ENCODE data around the gene HRH1. TPM values are rescaled to one million over a fixed set of nuclear protein-coding genes. Genes with fewer than 3 reads are reported as not detected.
"Not testable (repeated sequence)": the region's sequence is repeated elsewhere in the genome, so short reads cannot be mapped to it uniquely, and the experiment has no call there.

Gene HRH1
- total RNA-seq, 3 donors from 2014 or later (not counting 1 experiment from before 2014, with no cell fraction given) = not detected

GRCh38 chr3:11162401-11163345, 8.4 kb downstream of the HRH1 start:
- Histone ChIP-seq H3K27me3 (ENCODE audit: control insufficient read depth, insufficient read depth, low read length) (no peaks in the 10 kb centered on the region), H3K36me3 (ENCODE audit: control insufficient read depth, insufficient read depth, low read length) (no peaks in the 10 kb centered on the region), H3K9me3 (ENCODE audit: control insufficient read depth, insufficient read depth, low read length) (no peaks in the 10 kb centered on the region), H3K4me1 (ENCODE audit: control insufficient read depth, insufficient read depth, low read length) (no peaks in the 10 kb centered on the region), H3K27ac (ENCODE audit: low read length) (no peak overlapping the region), H3K4me3 (ENCODE audit: low read length) (no peak overlapping the region)
- Mint-ChIP-seq H3K4me1 (no peaks in the 10 kb centered on the region), H3K27me3 (ENCODE audit: low read depth in 2 of 2) (peaks cover 8 to 13% of the 10 kb centered on the region in 2 donors), H3K27ac (no peak overlapping the region), H3K36me3 (no peaks in the 10 kb centered on the region), H3K4me3 (no peak overlapping the region), H3K9me3 (no peaks in the 10 kb centered on the region)
- 88% methylated on average over 6 of the region's 6 CpGs for WGBS (ENCODE audit: insufficient coverage)
- DNase-seq (no peak), ATAC-seq (no peak)
- intact Hi-C loops (cut with micrococcal nuclease) = no loop called here
- TF ChIP-seq CTCF (IDR thresholded peaks at IDR 0.05) = no peak

DNA sequence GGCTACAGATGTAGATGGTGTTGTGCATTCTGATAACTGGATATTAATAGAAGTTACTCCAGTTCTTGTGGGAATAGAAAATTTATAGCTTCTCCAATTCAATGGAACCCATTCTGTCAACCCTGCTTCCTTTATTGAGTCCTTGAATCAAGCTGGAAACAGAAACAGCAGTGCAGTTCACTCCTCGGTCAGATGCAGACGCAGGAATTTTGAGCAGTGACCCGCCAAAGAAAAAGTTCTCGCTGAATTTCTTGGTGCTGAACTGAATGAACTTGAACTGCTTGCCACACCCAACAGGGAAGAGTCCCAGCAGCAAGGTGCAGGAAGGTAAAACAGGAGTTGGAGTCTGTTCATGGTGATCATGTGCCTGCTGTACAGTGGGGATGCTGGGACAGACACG, 10.3 kb downstream of the HRH1 start:
- WGBS (ENCODE audit: insufficient coverage) = 39% methylated on average over 5 of the region's 5 CpGs
- Histone ChIP-seq H3K36me3 (ENCODE audit: control insufficient read depth, insufficient read depth, low read length) (no peaks in the 10 kb centered on the region), H3K9me3 (ENCODE audit: control insufficient read depth, insufficient read depth, low read length) (no peaks in the 10 kb centered on the region), H3K27ac (ENCODE audit: low read length) (no peak overlapping the region), H3K4me3 (ENCODE audit: low read length) (no peak overlapping the region), H3K27me3 (ENCODE audit: control insufficient read depth, insufficient read depth, low read length) (no peaks in the 10 kb centered on the region), H3K4me1 (ENCODE audit: control insufficient read depth, insufficient read depth, low read length) (no peaks in the 10 kb centered on the region)
- TF ChIP-seq CTCF (IDR thresholded peaks at IDR 0.05) = no peak
- DNase-seq = no peak
- no peak overlapping the region for H3K4me3 Mint-ChIP-seq
- intact Hi-C loops (cut with micrococcal nuclease) = no loop called here
- H3K36me3 Mint-ChIP-seq = no peaks in the 10 kb centered on the region
- H3K9me3 Mint-ChIP-seq = no peaks in the 10 kb centered on the region
- no peak for ATAC-seq
- no peak overlapping the region for H3K27ac Mint-ChIP-seq
- H3K4me1 Mint-ChIP-seq = no peaks in the 10 kb centered on the region
- H3K27me3 Mint-ChIP-seq (ENCODE audit: low read depth in 2 of 2) = peaks cover 8 to 13% of the 10 kb centered on the region in 2 donors

DNA sequence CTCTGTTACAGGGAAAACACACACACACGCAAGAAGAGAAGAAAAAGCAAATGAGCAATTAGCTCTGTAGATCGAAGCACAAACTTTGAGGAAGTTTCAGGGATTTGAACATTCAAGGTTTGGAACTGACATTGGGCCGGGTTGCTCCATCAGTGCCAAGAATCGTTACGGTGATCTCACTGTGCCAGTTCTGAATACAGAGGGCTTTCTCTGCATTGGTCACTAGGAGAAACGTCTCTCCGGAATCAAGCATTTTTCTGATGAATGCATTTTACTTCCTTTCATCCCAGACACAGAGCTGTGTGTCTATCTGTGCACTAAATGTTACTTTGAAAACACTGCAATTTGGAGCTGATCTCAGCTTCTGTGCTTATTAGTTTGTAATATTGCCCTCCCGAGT, 11.2 kb downstream of the HRH1 start:
- H3K27me3 Mint-ChIP-seq (ENCODE audit: low read depth in 2 of 2) = peaks cover 10 to 13% of the 10 kb centered on the region in 2 donors
- H3K9me3 Mint-ChIP-seq = no peaks in the 10 kb centered on the region

DNA sequence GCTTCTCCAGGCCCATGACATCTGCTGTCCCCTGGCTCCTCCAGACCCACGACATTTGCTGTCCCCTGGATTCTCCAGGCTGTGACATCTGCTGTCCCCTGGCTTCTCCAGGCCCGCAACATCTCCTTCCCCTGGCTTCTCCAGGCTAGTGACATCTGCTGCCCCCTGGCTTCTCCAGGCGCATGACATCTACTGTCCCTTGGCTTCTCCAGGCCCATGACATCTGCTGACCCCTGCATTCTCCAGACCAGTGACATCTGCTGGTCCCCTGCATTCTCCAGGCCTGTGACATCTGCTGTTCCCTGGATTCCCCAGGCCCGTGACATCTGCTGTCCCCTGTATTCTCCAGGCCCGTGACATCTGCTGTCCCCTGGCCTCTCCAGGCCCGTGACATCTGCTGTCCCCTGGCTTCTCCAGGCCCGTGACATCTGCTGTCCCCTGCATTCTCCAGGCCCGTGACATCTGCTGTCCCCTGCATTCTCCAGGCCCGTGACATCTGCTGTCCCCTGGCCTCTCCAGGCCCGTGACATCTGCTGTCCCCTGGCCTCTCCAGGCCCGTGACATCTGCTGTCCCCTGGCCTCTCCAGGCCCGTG, 12.6 kb downstream of the HRH1 start:
- H3K4me3 Mint-ChIP-seq; H3K36me3 Mint-ChIP-seq; H3K4me1 Mint-ChIP-seq; H3K27me3 Mint-ChIP-seq (ENCODE audit: low read depth in 2 of 2); H3K9me3 Mint-ChIP-seq; H3K4me1 ChIP-seq (ENCODE audit: control insufficient read depth, insufficient read depth, low read length); H3K9me3 ChIP-seq (ENCODE audit: control insufficient read depth, insufficient read depth, low read length); H3K27ac Mint-ChIP-seq; H3K4me3 ChIP-seq (ENCODE audit: low read length); H3K27ac ChIP-seq (ENCODE audit: low read length); DNase-seq; H3K27me3 ChIP-seq (ENCODE audit: control insufficient read depth, insufficient read depth, low read length); intact Hi-C loops (cut with micrococcal nuclease); H3K36me3 ChIP-seq (ENCODE audit: control insufficient read depth, insufficient read depth, low read length); ATAC-seq: not testable (repeated sequence)
- 86% methylated on average over 8 of the region's 12 CpGs for WGBS (ENCODE audit: insufficient coverage)

More for the DNA sequence above, 11.2 kb downstream of the HRH1 start:
- no peak overlapping the region for H3K4me3 ChIP-seq (ENCODE audit: low read length)
- H3K9me3 ChIP-seq (ENCODE audit: control insufficient read depth, insufficient read depth, low read length) = no peaks in the 10 kb centered on the region
- 94% methylated on average over 8 of the region's 8 CpGs for WGBS (ENCODE audit: insufficient coverage)
- H3K27ac ChIP-seq (ENCODE audit: low read length) = no peak overlapping the region
- no peak for ATAC-seq
- H3K27me3 ChIP-seq (ENCODE audit: control insufficient read depth, insufficient read depth, low read length) = no peaks in the 10 kb centered on the region
- Mint-ChIP-seq H3K27ac (no peak overlapping the region), H3K36me3 (no peaks in the 10 kb centered on the region), H3K4me1 (no peaks in the 10 kb centered on the region), H3K4me3 (no peak overlapping the region)
- no peak for DNase-seq
- no peak for TF ChIP-seq CTCF (IDR thresholded peaks at IDR 0.05)
- intact Hi-C loops (cut with micrococcal nuclease) = no loop called here
- no peaks in the 10 kb centered on the region for H3K4me1 ChIP-seq (ENCODE audit: control insufficient read depth, insufficient read depth, low read length)
- H3K36me3 ChIP-seq (ENCODE audit: control insufficient read depth, insufficient read depth, low read length) = no peaks in the 10 kb centered on the region
